Testis (tissue), 3 donors: ENCODE data around the gene DNASE1. TPM values are rescaled to one million over a fixed set of nuclear protein-coding genes. Genes with fewer than 3 reads are reported as not detected.

ENCODE experiments used
- DNase-seq: peaks from one replicate; pipeline ENCODE4 v3.0.0-alpha.2; 2019
- H3K27ac ChIP-seq, 2 donors: fragments of 200-600 bp; sonication (generic); one replicate each; pipeline ENCODE4 v1.5.1; 2019
- H3K27me3 ChIP-seq: fragments of 200-600 bp; sonication (generic); one replicate; pipeline ENCODE4 v1.5.1; 2019
- H3K36me3 ChIP-seq: fragments of 200-600 bp; sonication (generic); one replicate; pipeline ENCODE4 v1.5.1; 2017; ENCODE audit warnings: low read depth; ENCODE audit errors: missing control alignments
- H3K4me1 ChIP-seq: fragments of 200-600 bp; sonication (generic); one replicate; pipeline ENCODE4 v1.5.1; 2019
- H3K4me3 ChIP-seq, 2 donors: fragments of 200-600 bp; sonication (generic); one replicate each; pipeline ENCODE4 v1.5.1; 2017 to 2019
- H3K9me3 ChIP-seq: fragments of 200-600 bp; sonication (generic); one replicate; pipeline ENCODE4 v1.5.1; 2017
- POLR2A ChIP-seq: fragments of 450-650 bp; IDR thresholded peaks from one replicate; pipeline ENCODE4 v1.6.1; 2017; ENCODE audit warnings: antibody characterized with exemption, mild to moderate bottlenecking, moderate library complexity
- WGBS, 2 donors: methylation state at CpG; one replicate each; pipeline ENCODE4 v1.1.5; 2018; 5-methylcytosine and 5-hydroxymethylcytosine counted together
- intact Hi-C: fragments of 100-400 bp; cut with DNase I; formaldehyde crosslinking; loops from one replicate; pipeline ENCODE4 v1.15.1; 2023; ENCODE audit warnings: low total_unique reads
- polyA plus RNA-seq: library from polyadenylated mRNA; stranded (reverse); fragments of 350-450 nt; fragmentation: Illumina TruSeq; extraction: RNeasy Lipid Tissue Mini Kit (QIAGEN cat#74804); gene quantifications from one replicate; pipeline ENCODE4 v1.2.3, GENCODE V29; 2014; ENCODE audit warnings: low read depth, low replicate concordance; ENCODE audit not compliant: insufficient read depth
- total RNA-seq, 2 donors: library from RNA; depleted of rRNA; stranded (reverse); fragments of >200 nt; gene quantifications; one replicate each; pipeline ENCODE4 v1.2.3, GENCODE V29; 2016
- TF ChIP-seq, protein P1 (sequence below), 3 experiments: fragments of 450-650 bp in 2 of 3; fragments of 200-600 bp in 1 of 3; sonication (generic) in 1 of 3; IDR thresholded peaks; one replicate each; pipeline ENCODE4 v1.5.1; 2016 to 2019; ENCODE audit warnings: antibody characterized with exemption in 3 of 3, mild to moderate bottlenecking in 2 of 3, moderate library complexity in 1 of 3

Gene DNASE1
- total and polyA plus RNA-seq, 3 donors from 2014 or later, result 25.9 to 54.5 (median 54.0) TPM

DNA sequence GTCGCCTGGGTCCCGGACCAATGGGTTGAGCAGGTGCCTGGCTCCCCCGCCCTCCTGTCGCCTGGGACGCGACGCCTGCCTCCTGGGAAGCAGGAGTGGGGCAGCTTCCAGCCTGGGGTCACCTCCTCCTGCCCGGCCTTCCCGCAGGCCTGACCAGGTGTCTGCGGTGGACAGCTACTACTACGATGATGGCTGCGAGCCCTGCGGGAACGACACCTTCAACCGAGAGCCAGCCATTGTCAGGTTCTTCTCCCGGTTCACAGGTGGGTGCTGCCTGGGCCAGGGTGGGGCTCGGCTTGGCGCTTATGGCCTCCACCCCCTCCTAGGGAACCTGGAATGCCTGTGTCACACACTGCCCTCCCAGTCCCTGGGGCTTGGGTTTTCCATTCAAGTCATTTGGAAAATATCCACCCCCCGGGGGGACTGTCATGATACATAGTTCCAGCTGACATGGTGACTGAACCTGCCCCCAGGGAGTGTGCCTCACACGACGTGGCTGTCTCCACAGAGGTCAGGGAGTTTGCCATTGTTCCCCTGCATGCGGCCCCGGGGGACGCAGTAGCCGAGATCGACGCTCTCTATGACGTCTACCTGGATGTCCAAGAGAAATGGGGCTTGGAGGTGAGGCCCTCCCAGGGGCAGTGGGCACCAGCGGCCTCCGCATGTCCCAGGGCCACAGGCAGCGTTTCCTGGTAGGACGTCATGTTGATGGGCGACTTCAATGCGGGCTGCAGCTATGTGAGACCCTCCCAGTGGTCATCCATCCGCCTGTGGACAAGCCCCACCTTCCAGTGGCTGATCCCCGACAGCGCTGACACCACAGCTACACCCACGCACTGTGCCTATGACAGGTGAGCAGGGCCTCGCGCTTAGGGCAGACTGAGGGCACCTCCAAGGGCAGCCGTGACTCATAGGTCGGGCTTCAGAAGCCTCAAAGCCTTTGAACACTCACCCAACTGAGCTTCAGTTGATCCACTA, 2.3 kb downstream of the DNASE1 start:
- 90 to 94% methylated on average over 22 to 35 of the region's 42 CpGs for WGBS, 2 donors

DNA sequence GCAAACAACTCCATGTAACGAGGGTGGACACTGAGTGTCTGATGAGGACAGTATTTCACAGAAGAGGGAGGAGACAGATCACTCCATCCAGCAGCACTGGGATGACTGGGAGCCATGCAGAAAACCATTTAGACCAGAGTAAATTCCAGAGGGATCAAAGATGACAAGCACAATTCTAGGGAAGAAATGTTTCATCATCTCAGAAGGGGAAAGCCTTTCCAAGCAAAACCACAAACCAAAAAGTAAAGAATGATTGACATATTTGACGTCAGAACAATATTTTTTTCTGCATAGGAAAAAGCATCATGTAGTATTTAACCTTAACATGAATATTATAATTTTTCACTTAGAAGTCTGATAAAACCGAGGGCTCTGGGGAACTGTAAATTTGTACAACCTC, 4.8 kb downstream of the DNASE1 start:
- WGBS, 2 donors, result 84% methylated on average over 3 of the region's 3 CpGs
- no peak for DNase-seq
- TF ChIP-seq, protein P1, sequence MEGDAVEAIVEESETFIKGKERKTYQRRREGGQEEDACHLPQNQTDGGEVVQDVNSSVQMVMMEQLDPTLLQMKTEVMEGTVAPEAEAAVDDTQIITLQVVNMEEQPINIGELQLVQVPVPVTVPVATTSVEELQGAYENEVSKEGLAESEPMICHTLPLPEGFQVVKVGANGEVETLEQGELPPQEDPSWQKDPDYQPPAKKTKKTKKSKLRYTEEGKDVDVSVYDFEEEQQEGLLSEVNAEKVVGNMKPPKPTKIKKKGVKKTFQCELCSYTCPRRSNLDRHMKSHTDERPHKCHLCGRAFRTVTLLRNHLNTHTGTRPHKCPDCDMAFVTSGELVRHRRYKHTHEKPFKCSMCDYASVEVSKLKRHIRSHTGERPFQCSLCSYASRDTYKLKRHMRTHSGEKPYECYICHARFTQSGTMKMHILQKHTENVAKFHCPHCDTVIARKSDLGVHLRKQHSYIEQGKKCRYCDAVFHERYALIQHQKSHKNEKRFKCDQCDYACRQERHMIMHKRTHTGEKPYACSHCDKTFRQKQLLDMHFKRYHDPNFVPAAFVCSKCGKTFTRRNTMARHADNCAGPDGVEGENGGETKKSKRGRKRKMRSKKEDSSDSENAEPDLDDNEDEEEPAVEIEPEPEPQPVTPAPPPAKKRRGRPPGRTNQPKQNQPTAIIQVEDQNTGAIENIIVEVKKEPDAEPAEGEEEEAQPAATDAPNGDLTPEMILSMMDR (IDR thresholded peaks at IDR 0.05), result no peak
- no peak for TF ChIP-seq POLR2A
- H3K4me1 ChIP-seq, result no peaks in the 10 kb centered on the region
- no peak overlapping the region for H3K27ac ChIP-seq
- H3K9me3 ChIP-seq, result no peaks in the 10 kb centered on the region
- H3K27me3 ChIP-seq, result no peaks in the 10 kb centered on the region
- intact Hi-C loops, result no loop called here
- no peaks in the 10 kb centered on the region for H3K36me3 ChIP-seq
- H3K4me3 ChIP-seq, result no peak overlapping the region

More for the DNA sequence above, 2.3 kb downstream of the DNASE1 start:
- H3K27ac ChIP-seq, result no peak overlapping the region
- H3K4me1 ChIP-seq, result no peaks in the 10 kb centered on the region
- TF ChIP-seq POLR2A, result no peak
- TF ChIP-seq, protein P1 (IDR thresholded peaks at IDR 0.05), result no peak
- no peaks in the 10 kb centered on the region for H3K27me3 ChIP-seq
- no peaks in the 10 kb centered on the region for H3K36me3 ChIP-seq
- no peak for DNase-seq
- no peaks in the 10 kb centered on the region for H3K9me3 ChIP-seq
- intact Hi-C loops, result no loop called here
- H3K4me3 ChIP-seq, result no peak overlapping the region

DNA sequence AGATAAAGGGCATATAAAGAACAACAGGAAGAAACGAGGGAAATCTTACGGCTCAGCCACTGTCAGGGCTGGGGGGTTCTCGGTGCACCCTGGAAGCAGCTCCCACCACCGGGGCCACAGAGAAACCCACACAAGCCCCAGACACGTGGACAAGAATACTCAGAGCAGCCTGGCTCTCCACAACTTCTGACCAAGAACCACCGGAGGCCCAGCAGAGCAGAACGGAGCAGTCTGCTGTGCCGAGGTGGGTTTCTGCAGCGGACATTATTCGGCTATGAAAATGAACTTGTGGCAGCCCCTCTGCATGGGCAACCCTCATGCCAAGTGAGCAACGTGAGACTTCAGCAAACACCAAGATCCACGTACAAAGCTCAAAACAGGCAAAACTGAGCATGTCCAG, 6.8 kb downstream of the DNASE1 start:
- Histone ChIP-seq H3K36me3 (no peaks in the 10 kb centered on the region), H3K9me3 (no peaks in the 10 kb centered on the region), H3K4me3 (no peak overlapping the region), H3K27ac (no peak overlapping the region), H3K4me1 (no peaks in the 10 kb centered on the region), H3K27me3 (no peaks in the 10 kb centered on the region)
- DNase-seq, result no peak
- intact Hi-C loops, result no loop called here
- TF ChIP-seq, protein P1 (IDR thresholded peaks at IDR 0.05), result no peak
- TF ChIP-seq POLR2A, result no peak
- WGBS, 2 donors, result 90 to 92% methylated on average over 12 of the region's 12 CpGs

DNA sequence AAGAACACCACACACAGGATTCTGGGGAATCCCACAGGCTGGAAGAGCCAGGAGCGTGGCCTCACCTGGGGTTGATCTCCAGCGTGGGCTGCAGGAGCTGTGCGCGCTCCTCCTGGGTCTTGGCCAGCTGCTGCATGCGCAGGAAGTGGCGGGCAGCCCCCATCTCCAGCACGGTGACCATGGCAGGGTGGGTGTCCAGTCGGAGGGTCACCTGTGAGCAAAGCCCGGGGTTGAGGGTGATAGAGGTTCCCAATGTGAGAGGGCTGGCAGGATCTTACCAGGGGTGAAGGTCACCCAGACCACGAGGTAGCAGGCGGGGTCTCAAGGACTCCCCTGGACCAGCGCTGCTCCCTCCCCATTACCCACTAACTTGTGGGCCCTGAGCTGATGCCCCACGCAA, 7.4 kb downstream of the DNASE1 start:
- no peak overlapping the region for H3K27ac ChIP-seq
- no peaks in the 10 kb centered on the region for H3K36me3 ChIP-seq
- TF ChIP-seq POLR2A, result no peak
- TF ChIP-seq, protein P1 (IDR thresholded peaks at IDR 0.05), result no peak
- no peak overlapping the region for H3K4me3 ChIP-seq
- H3K27me3 ChIP-seq, result no peaks in the 10 kb centered on the region
- intact Hi-C loops, result no loop called here
- H3K4me1 ChIP-seq, result no peaks in the 10 kb centered on the region
- DNase-seq, result no peak
- WGBS, 2 donors, result 86 to 95% methylated on average over 6 to 13 of the region's 13 CpGs
- H3K9me3 ChIP-seq, result no peaks in the 10 kb centered on the region
